IMR-90 (cell line): ENCODE measurements around the gene RFTN1. TPM values are rescaled to one million over a fixed set of nuclear protein-coding genes. Genes with fewer than 3 reads are reported as not detected.

Experiments
- ATAC-seq: fragments of 200-7000 bp; cut with Tn5 transposase; 2 replicates; pipeline ENCODE4 v1.9.1; 2020; ENCODE audit warnings: low read depth, mild to moderate bottlenecking, moderate library complexity
- BruUV-seq: library from RNA; stranded (reverse); fragments of 400-500 nt; replicated peaks from 2 replicates; lab custom pipeline; 2021; lab: Mats Ljungman, UMichigan
- CTCF ChIA-PET: fragments of 300-600 bp; formaldehyde crosslinking; extraction: SDS; loops from one replicate; lab custom pipeline; 2021; ENCODE audit warnings: antibody characterized with exemption; lab: Yijun Ruan, JAX
- POLR2A ChIA-PET: fragments of 300-600 bp; sonication (Branson Sonifier 250); formaldehyde crosslinking; loops from one replicate; lab custom pipeline; 2022; ENCODE audit warnings: antibody characterized with exemption; ENCODE audit not compliant: unreplicated experiment; lab: Charles Lee
- DNase-seq: peaks from one replicate; pipeline ENCODE4 v3.0.0; 2013
- H2AFZ ChIP-seq: replicated peaks from 2 replicates; pipeline ENCODE3; 2013; ENCODE audit warnings: low read length, mild to moderate bottlenecking; ENCODE audit not compliant: poor library complexity
- H2AK5ac ChIP-seq: 2 replicates; pipeline ENCODE4 v1.6.1; 2013; ENCODE audit warnings: low read depth, low read length, inconsistent platforms
- H2AK9ac ChIP-seq: replicated peaks from 2 replicates; pipeline ENCODE3; 2013; ENCODE audit warnings: mild to moderate bottlenecking, low read depth, low read length, moderate library complexity; ENCODE audit not compliant: poor library complexity
- H2BK120ac ChIP-seq: 2 replicates; pipeline ENCODE4 v1.6.1; 2013; ENCODE audit warnings: low read depth, low read length, inconsistent platforms
- H2BK15ac ChIP-seq: 3 replicates; pipeline ENCODE4 v1.6.1; 2013; ENCODE audit warnings: low read depth, low read length, inconsistent platforms
- H2BK20ac ChIP-seq: 2 replicates; pipeline ENCODE4 v1.6.1; 2013; ENCODE audit warnings: low read depth, mild to moderate bottlenecking, inconsistent platforms, low read length, moderate library complexity
- H2BK5ac ChIP-seq: 2 replicates; pipeline ENCODE4 v1.6.1; 2013; ENCODE audit warnings: mild to moderate bottlenecking, low read depth, low read length, inconsistent platforms; ENCODE audit not compliant: poor library complexity, severe bottlenecking
- H3K14ac ChIP-seq: replicated peaks from 2 replicates; pipeline ENCODE4 v1.6.1; 2013; ENCODE audit warnings: low read depth, low read length, inconsistent platforms
- H3K18ac ChIP-seq: 2 replicates; pipeline ENCODE4 v1.6.1; 2013; ENCODE audit warnings: low read depth, low read length, control low read depth
- H3K23ac ChIP-seq: 2 replicates; pipeline ENCODE4 v1.6.1; 2013; ENCODE audit warnings: low read depth, low read length, inconsistent platforms
- H3K27ac ChIP-seq: 2 replicates; pipeline ENCODE4 v1.5.1; 2013; ENCODE audit warnings: mild to moderate bottlenecking, control low read depth, low read length; ENCODE audit not compliant: insufficient read depth
- H3K27me3 ChIP-seq: 2 replicates; pipeline ENCODE4 v1.6.1; 2013; ENCODE audit warnings: low read length; ENCODE audit not compliant: control insufficient read depth, insufficient read depth
- H3K36me3 ChIP-seq: 2 replicates; pipeline ENCODE4 v1.6.1; 2013; ENCODE audit warnings: low read length, mixed read lengths; ENCODE audit not compliant: control insufficient read depth, insufficient read depth
- H3K4ac ChIP-seq: 2 replicates; pipeline ENCODE4 v1.6.1; 2013; ENCODE audit warnings: low read depth, low read length, inconsistent platforms
- H3K4me1 ChIP-seq: 2 replicates; pipeline ENCODE4 v1.6.1; 2013; ENCODE audit warnings: low read length, mixed read lengths; ENCODE audit not compliant: control insufficient read depth, insufficient read depth
- H3K4me2 ChIP-seq: 2 replicates; pipeline ENCODE4 v1.6.1; 2013; ENCODE audit warnings: low read depth, mild to moderate bottlenecking, control low read depth, low read length, moderate library complexity
- H3K4me3 ChIP-seq: 2 replicates; pipeline ENCODE4 v1.5.1; 2013; ENCODE audit warnings: low read depth, mild to moderate bottlenecking, control low read depth, low read length, moderate library complexity; ENCODE audit not compliant: insufficient read depth
- H3K56ac ChIP-seq: 2 replicates; pipeline ENCODE4 v1.6.1; 2013; ENCODE audit warnings: low read length, inconsistent platforms; ENCODE audit not compliant: insufficient read depth; ENCODE audit errors: extremely low read depth
- H3K79me1 ChIP-seq, 2 experiments: 2 replicates each; pipeline ENCODE4 v1.6.1; 2013; ENCODE audit warnings: low read length in 2 of 2, inconsistent platforms in 1 of 2, low read depth in 1 of 2
- H3K9ac ChIP-seq: 2 replicates; pipeline ENCODE4 v1.6.1; 2013; ENCODE audit warnings: low read depth, low read length, control low read depth
- H3K9me1 ChIP-seq: 2 replicates; pipeline ENCODE4 v1.6.1; 2013; ENCODE audit warnings: low read length, inconsistent platforms; ENCODE audit not compliant: insufficient read depth
- H3K9me3 ChIP-seq: 2 replicates; pipeline ENCODE4 v1.6.1; 2013; ENCODE audit warnings: low read length; ENCODE audit not compliant: control insufficient read depth, insufficient read depth
- H4K20me1 ChIP-seq: 2 replicates; pipeline ENCODE4 v1.6.1; 2013; ENCODE audit warnings: low read length, inconsistent platforms; ENCODE audit not compliant: insufficient read depth
- H4K5ac ChIP-seq: 2 replicates; pipeline ENCODE4 v1.6.1; 2013; ENCODE audit warnings: mild to moderate bottlenecking, low read depth, low read length, control low read depth
- H4K8ac ChIP-seq, 2 experiments: 2 replicates each; pipeline ENCODE4 v1.6.1; 2013; ENCODE audit warnings: low read depth in 2 of 2, low read length in 2 of 2, control low read depth in 1 of 2, inconsistent platforms in 1 of 2
- H4K91ac ChIP-seq: 2 replicates; pipeline ENCODE4 v1.6.1; 2013; ENCODE audit warnings: low read depth, low read length, inconsistent platforms; ENCODE audit not compliant: insufficient read depth
- BHLHE40 ChIP-seq: fragments of 150-350 bp; IDR thresholded peaks from 2 replicates; pipeline ENCODE4 v1.6.1; 2016; ENCODE audit warnings: mild to moderate bottlenecking, low read depth, low read length
- CEBPB ChIP-seq: IDR thresholded peaks from 2 replicates; pipeline ENCODE4 v1.6.1; 2012; ENCODE audit warnings: low read depth, low read length, improper control_type of control experiment
- MAZ ChIP-seq: IDR thresholded peaks from 2 replicates; pipeline ENCODE4 v1.6.1; 2012; ENCODE audit warnings: low read depth, mild to moderate bottlenecking, low read length, improper control_type of control experiment, moderate library complexity, borderline replicate concordance
- MXI1 ChIP-seq: IDR thresholded peaks from 2 replicates; pipeline ENCODE4 v1.6.1; 2012; ENCODE audit warnings: low read depth, mild to moderate bottlenecking, low read length, moderate library complexity, borderline replicate concordance
- NFE2L2 ChIP-seq: fragments of 150-350 bp; IDR thresholded peaks from 2 replicates; pipeline ENCODE4 v1.6.1; 2016; ENCODE audit warnings: low read depth, mild to moderate bottlenecking, low read length
- RAD21 ChIP-seq: IDR thresholded peaks from 2 replicates; pipeline ENCODE4 v1.6.1; 2012; ENCODE audit warnings: low read length, improper control_type of control experiment
- RCOR1 ChIP-seq: IDR thresholded peaks from 2 replicates; pipeline ENCODE4 v1.6.1; 2012; ENCODE audit warnings: mild to moderate bottlenecking, low read length, improper control_type of control experiment; ENCODE audit not compliant: insufficient replicate concordance
- USF2 ChIP-seq: fragments of 150-350 bp; IDR thresholded peaks from 2 replicates; pipeline ENCODE4 v1.6.1; 2017; ENCODE audit warnings: mild to moderate bottlenecking, antibody characterized with exemption, low read length, low read depth
- WGBS, 2 experiments: methylation state at CpG; one replicate each; pipeline versions ENCODE4 v1.1.5 to v1.1.7; 2013; ENCODE audit warnings: missing lambda C conversion rate in 2 of 2; ENCODE audit not compliant: insufficient read length in 1 of 2; ENCODE audit errors: extremely low coverage in 2 of 2; 5-methylcytosine and 5-hydroxymethylcytosine counted together
- dilution Hi-C: fragments of 300-500 bp; cut with HindIII; formaldehyde crosslinking; loops from one replicate; pipeline ENCODE4 v1.14.3; 2018; ENCODE audit warnings: low sequenced_read_pairs; ENCODE audit not compliant: unreplicated experiment
- in situ Hi-C: fragments of 300-500 bp; cut with MboI; formaldehyde crosslinking; loops from 3 replicates; pipeline ENCODE4 v1.14.3; 2019; ENCODE audit warnings: low sequenced_read_pairs, inconsistent platforms, mixed read lengths
- intact Hi-C: fragments of 100-400 bp; cut with micrococcal nuclease; formaldehyde crosslinking; loops from 2 replicates; pipeline ENCODE4 v1.10.0; 2022
- polyA plus RNA-seq, 3 experiments: library from polyadenylated mRNA; depleted of rRNA; stranded (reverse); fragments of >200 nt; gene quantifications; 2 replicates each; pipeline ENCODE4 v1.2.3, GENCODE V29; 2012; ENCODE audit warnings: low replicate concordance in 1 of 3
- total RNA-seq: library from RNA; depleted of rRNA; stranded (reverse); fragments of >200 nt; gene quantifications from 2 replicates; pipeline ENCODE4 v1.2.3, GENCODE V29; 2012

Gene RFTN1
- total and polyA plus RNA-seq, 2 of the 4 experiments (the other 2 are of a cell fraction): 45.0 to 52.0 TPM

- Histone ChIP-seq H2BK120ac (peak overlapping the region; percentile 48), H4K5ac (peak overlapping the region; percentile 28; the same call in 1 of the 2 replicates), H2AK5ac (peak overlapping the region; percentile 24; the same call in 1 of the 2 replicates), H4K20me1 (peaks cover 6% of the 10 kb centered on the region), H3K4me3 (no peak overlapping the region), H3K36me3 (peaks cover 22% of the 10 kb centered on the region), H3K79me1 (peaks cover 47 to 78% of the 10 kb centered on the region in 2 experiments), H4K8ac (peak overlapping the region; percentile 12 to 70; a peak in 3 of 4 replicates), H3K27ac (peak overlapping the region; percentile 52; the same call in 1 of the 2 replicates), H2AK9ac (no peak overlapping the region), H2BK20ac (peak overlapping the region; percentile 55), H3K4me2 (no peak overlapping the region), H2BK5ac (peak overlapping the region; percentile 51), H3K4me1 (peaks cover 30% of the 10 kb centered on the region), H4K91ac (peak overlapping the region; percentile 73), H3K23ac (peak overlapping the region; percentile 4; the same call in 1 of the 2 replicates), H2BK15ac (peak overlapping the region; percentile 65), H2AFZ (no peak overlapping the region), H3K9me1 (peaks cover 37% of the 10 kb centered on the region), H3K18ac (peak overlapping the region; percentile 22; the same call in 1 of the 2 replicates), H3K14ac (peak overlapping the region; percentile 19), H3K56ac (peak overlapping the region; percentile 48; the same call in 1 of the 2 replicates), H3K4ac (peak overlapping the region; percentile 52), H3K9me3 (peaks cover 4% of the 10 kb centered on the region), H3K27me3 (no peaks in the 10 kb centered on the region), H3K9ac (no peak overlapping the region)
- no peak; the same call in 1 of the 2 replicates for TF ChIP-seq MAZ
- peak; percentile 94 for TF ChIP-seq CEBPB
- TF ChIP-seq USF2: peak; percentile 81
- 0 out of 2 replicates have a peak, but pooled peaks have one; percentile 38 for TF ChIP-seq MXI1
- no peak for TF ChIP-seq RCOR1
- TF ChIP-seq BHLHE40: peak; percentile 30; the same call in 1 of the 2 replicates
- TF ChIP-seq NFE2L2: no peak
- TF ChIP-seq RAD21: no peak
- ATAC-seq (peak; percentile 59), DNase-seq (peak; percentile 94)
- BruUV-seq: no TSS peak
- no CpG with 5 or more reads among the region's 7 CpGs for WGBS, 2 experiments
- ChIA-PET CTCF (interaction anchor here (0.7 to 1.4 kb wide), 2 partner anchors 184 to 409 kb away, joined by 3 to 4 read pairs; no protein-coding TSS in a partner anchor), POLR2A (interaction anchor here (0.6 kb wide), 1 partner anchor 13 kb away, joined by 3 read pairs; no protein-coding TSS in a partner anchor)
- intact Hi-C loops (loop anchor here (5.0 kb wide), 1 partner anchor 37 kb away; the partner anchor contains the start of gene RFTN1), dilution Hi-C loops (no loop called here), in situ Hi-C loops (no loop called here)
Observed at GRCh38 chr3:16474920-16475319, 38.6 kb downstream of the RFTN1 start.
